HCT116 (cell line): ENCODE data around the gene SUPT3H. TPM values are rescaled to one million over a fixed set of nuclear protein-coding genes. Genes with fewer than 3 reads are reported as not detected.
"Not testable (repeated sequence)": the region's sequence is repeated elsewhere in the genome, so short reads cannot be mapped to it uniquely, and the experiment has no call there.

Source experiments
- ATAC-seq: fragments of 200-7000 bp; cut with Tn5 transposase; 2 replicates; pipeline ENCODE4 v1.9.1; 2020; ENCODE audit warnings: mild to moderate bottlenecking, moderate library complexity
- BruUV-seq: library from RNA; stranded (reverse); fragments of 400-500 nt; replicated peaks from 2 replicates; lab custom pipeline; 2021; lab: Mats Ljungman, UMichigan
- CTCF ChIA-PET: fragments of 300-600 bp; sonication (Branson Sonifier 250); formaldehyde crosslinking; loops from one replicate; lab custom pipeline; 2021; ENCODE audit warnings: antibody characterized with exemption; lab: Charles Lee
- POLR2A ChIA-PET: fragments of 300-600, 350-600 bp; sonication (Branson Sonifier 250); formaldehyde crosslinking; loops from one replicate; lab custom pipeline; 2021; ENCODE audit warnings: antibody characterized with exemption; lab: Charles Lee
- RAD21 ChIA-PET, 2 experiments: fragments of 300-600 bp; sonication (Branson Sonifier 250); formaldehyde crosslinking; loops; one replicate each; lab custom pipeline; 2023; ENCODE audit warnings: low total read pairs in 2 of 2; ENCODE audit not compliant: uncharacterized antibody in 2 of 2, unreplicated experiment in 2 of 2, low non-redundant PET in 1 of 2; lab: Charles Lee
- DNase-seq: peaks from one replicate; pipeline ENCODE4 v3.0.0-alpha.2; 2010; ENCODE audit warnings: low read depth, low spot score
- H2AFZ ChIP-seq: fragments of 200-600 bp; shearing (Covaris generic), sonication (generic); 2 replicates; pipeline ENCODE4 v1.6.1; 2017; ENCODE audit warnings: low read depth, mixed run types, mixed read lengths, antibody characterized with exemption, low read length; ENCODE audit not compliant: poor library complexity, severe bottlenecking
- H3K27ac ChIP-seq: 2 replicates; pipeline ENCODE4 v1.5.1; 2012; ENCODE audit warnings: low read depth, low read length
- H3K27me3 ChIP-seq: fragments of 200-600 bp; sonication (generic); 2 replicates; pipeline ENCODE4 v1.6.1; 2016; ENCODE audit warnings: mixed run types, low read length, mixed read lengths; ENCODE audit not compliant: insufficient read depth
- H3K36me3 ChIP-seq, 2 experiments: fragments of 200-500 bp in 1 of 2; fragments of 200-600 bp in 1 of 2; sonication (Bioruptor generic) in 1 of 2; sonication (generic) in 1 of 2; 2 replicates each; pipeline versions ENCODE4 v1.5.1 to v1.6.1; 2014 to 2016; ENCODE audit warnings: low read length in 2 of 2, inconsistent platforms in 1 of 2, mixed read lengths in 1 of 2, mixed run types in 1 of 2; ENCODE audit not compliant: insufficient read depth in 2 of 2, control insufficient read depth in 1 of 2
- H3K4me1 ChIP-seq, 2 experiments: fragments of 200-600 bp in 1 of 2; sonication (generic) in 1 of 2; 2 replicates each; pipeline versions ENCODE4 v1.5.1 to v1.6.1; 2012 to 2017; ENCODE audit warnings: low read length in 2 of 2, inconsistent platforms in 1 of 2, mild to moderate bottlenecking in 1 of 2, mixed read lengths in 1 of 2, mixed run types in 1 of 2, moderate library complexity in 1 of 2; ENCODE audit not compliant: insufficient read depth in 2 of 2, control insufficient read depth in 1 of 2
- H3K4me2 ChIP-seq: fragments of 200-600 bp; sonication (generic); 2 replicates; pipeline ENCODE4 v1.6.1; 2017; ENCODE audit warnings: mixed run types, low read length, mixed read lengths
- H3K4me3 ChIP-seq, 2 experiments: fragments of 200-600 bp in 1 of 2; sonication (generic) in 1 of 2; replicated peaks in 1 of 2; 2 replicates each; pipeline ENCODE4 v1.5.1; 2011 to 2016; ENCODE audit warnings: low read length in 2 of 2, control low read depth in 1 of 2, low read depth in 1 of 2, mild to moderate bottlenecking in 1 of 2, mixed read lengths in 1 of 2, mixed run types in 1 of 2
- H3K79me2 ChIP-seq: fragments of 200-600 bp; sonication (generic); 2 replicates; pipeline ENCODE4 v1.6.1; 2017; ENCODE audit warnings: mild to moderate bottlenecking, mixed run types, low read length, moderate library complexity, mixed read lengths; ENCODE audit not compliant: insufficient read depth
- H3K9ac ChIP-seq: fragments of 200-600 bp; sonication (generic); 2 replicates; pipeline ENCODE4 v1.6.1; 2016; ENCODE audit warnings: low read length, mixed read lengths
- H3K9me2 ChIP-seq: fragments of 200-600 bp; sonication (generic), shearing (Covaris generic); 2 replicates; pipeline ENCODE4 v1.6.1; 2017; ENCODE audit warnings: mixed run types, mild to moderate bottlenecking, moderate library complexity; ENCODE audit not compliant: insufficient read depth
- H3K9me3 ChIP-seq, 2 experiments: fragments of 200-500 bp in 1 of 2; fragments of 200-600 bp in 1 of 2; sonication (Bioruptor generic) in 1 of 2; sonication (generic) in 1 of 2; 2 replicates each; pipeline ENCODE4 v1.6.1; 2014 to 2017; ENCODE audit warnings: low read length in 2 of 2, mixed read lengths in 2 of 2, inconsistent platforms in 1 of 2, low read depth in 1 of 2, mild to moderate bottlenecking in 1 of 2, mixed run types in 1 of 2, moderate library complexity in 1 of 2; ENCODE audit not compliant: control insufficient read depth in 1 of 2, insufficient read depth in 1 of 2
- H4K20me1 ChIP-seq: fragments of 200-600 bp; sonication (generic), shearing (Covaris generic); 2 replicates; pipeline ENCODE4 v1.6.1; 2017; ENCODE audit warnings: mixed run types, mild to moderate bottlenecking, moderate library complexity; ENCODE audit not compliant: insufficient read depth
- CEBPB ChIP-seq: IDR thresholded peaks from 2 replicates; pipeline ENCODE4 v1.6.1; 2012; ENCODE audit warnings: low read depth
- EZH2 ChIP-seq: fragments of 200-600 bp; sonication (generic); IDR thresholded peaks from 2 replicates; pipeline ENCODE4 v1.6.1; 2017; ENCODE audit warnings: antibody characterized with exemption, mixed run types
- EZH2phosphoT487 ChIP-seq: fragments of 200-600 bp; IDR thresholded peaks from 2 replicates; pipeline ENCODE4 v1.6.1; 2018; ENCODE audit warnings: antibody characterized with exemption, borderline replicate concordance
- POLR2A ChIP-seq: IDR thresholded peaks from 2 replicates; pipeline ENCODE4 v1.7.0; 2011; ENCODE audit warnings: borderline replicate concordance; ENCODE audit not compliant: insufficient read depth, insufficient read length; ENCODE audit errors: extremely low read depth
- RAD21 ChIP-seq: IDR thresholded peaks from 2 replicates; pipeline ENCODE4 v1.6.1; 2012; ENCODE audit warnings: low read depth, mild to moderate bottlenecking
- SRF ChIP-seq: IDR thresholded peaks from 2 replicates; pipeline ENCODE4 v1.6.1; 2012; ENCODE audit warnings: low read depth
- TCF7L2 ChIP-seq: IDR thresholded peaks from 2 replicates; pipeline ENCODE4 v1.7.0; 2011; ENCODE audit warnings: borderline replicate concordance, inconsistent platforms; ENCODE audit not compliant: insufficient read depth, insufficient read length; ENCODE audit errors: extremely low read depth
- YY1 ChIP-seq: IDR thresholded peaks from 2 replicates; pipeline ENCODE4 v1.6.1; 2011; ENCODE audit warnings: low read length, low read depth, moderate library complexity, mild to moderate bottlenecking; ENCODE audit not compliant: insufficient replicate concordance; ENCODE audit errors: extremely low read depth
- ZFX ChIP-seq: fragments of 450-650 bp; IDR thresholded peaks from 2 replicates; pipeline ENCODE4 v1.6.1; 2017
- intact Hi-C: fragments of 100-400 bp; cut with micrococcal nuclease; formaldehyde crosslinking; loops from 2 replicates; pipeline ENCODE4 v1.10.0; 2022
- total RNA-seq: library from RNA; stranded (reverse); gene quantifications from one replicate; pipeline ENCODE4 v1.2.1, GENCODE V29; 2021; ENCODE audit not compliant: unreplicated experiment
- TF ChIP-seq, protein P1 (sequence below): IDR thresholded peaks from 2 replicates; pipeline ENCODE4 v1.6.1; 2012
- TF ChIP-seq, protein P2 (sequence below): IDR thresholded peaks from 2 replicates; pipeline ENCODE4 v1.6.1; 2012; ENCODE audit warnings: low read depth

The SUPT3H gene
- total RNA-seq, 1 experiment from 2014 or later = 7.4 TPM

DNA sequence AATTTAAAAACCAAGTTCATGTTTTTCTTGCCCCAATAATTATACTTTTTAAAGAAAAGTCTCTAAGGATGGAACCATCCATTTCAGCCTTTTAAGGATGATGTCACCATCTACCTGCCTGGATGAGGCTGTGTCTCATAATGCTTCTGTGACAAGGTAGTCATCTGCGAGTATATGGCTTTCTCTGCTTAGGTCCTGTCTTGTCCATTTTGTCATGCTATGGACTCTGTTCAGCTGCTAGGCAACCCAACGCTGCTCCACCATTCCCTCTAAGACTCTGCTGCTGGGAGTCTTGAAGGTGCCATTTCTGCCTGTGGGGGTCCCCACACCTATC is 509.4 kb downstream of the SUPT3H start (continued):
- TF ChIP-seq TCF7L2 (no peak), YY1 (no peak), CEBPB (no peak)
- TF ChIP-seq, protein P1, sequence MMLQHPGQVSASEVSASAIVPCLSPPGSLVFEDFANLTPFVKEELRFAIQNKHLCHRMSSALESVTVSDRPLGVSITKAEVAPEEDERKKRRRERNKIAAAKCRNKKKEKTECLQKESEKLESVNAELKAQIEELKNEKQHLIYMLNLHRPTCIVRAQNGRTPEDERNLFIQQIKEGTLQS = no peak

DNA sequence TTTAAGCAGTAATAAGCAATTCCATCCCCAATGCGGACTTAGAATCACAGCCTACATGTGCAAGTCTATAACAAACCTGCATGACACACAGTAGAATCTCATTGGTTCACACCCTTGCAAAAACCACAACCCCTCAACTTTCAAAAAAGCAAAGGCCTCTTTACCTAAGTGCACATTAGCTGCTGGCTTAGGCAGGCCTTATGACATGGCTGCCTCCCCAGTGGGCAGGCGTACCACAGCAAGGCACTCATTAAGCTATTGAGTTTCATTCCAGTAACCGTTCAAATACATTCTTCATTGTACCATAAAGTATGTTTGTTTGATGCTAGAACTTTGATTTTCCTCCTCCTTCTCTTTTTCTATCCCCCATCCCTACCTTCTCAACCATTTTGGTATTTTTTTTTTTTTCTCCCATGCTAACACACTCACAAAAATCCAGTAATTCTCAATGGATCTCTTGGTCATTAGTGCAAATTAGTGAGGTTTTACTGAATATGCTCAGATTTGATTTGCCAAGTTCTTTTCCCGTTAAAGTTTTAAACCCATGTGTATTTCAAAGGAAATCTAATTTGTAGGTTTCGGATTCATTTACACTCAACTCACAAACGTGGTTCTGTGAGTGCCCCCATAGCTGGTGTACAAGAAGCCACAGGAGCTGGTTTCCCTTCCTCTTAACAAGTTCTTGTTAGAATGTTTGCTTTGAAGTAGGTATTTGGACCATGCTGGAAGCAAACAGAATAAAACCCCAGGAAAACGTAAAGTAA is 510.0 kb downstream of the SUPT3H start:
- no peaks in the 10 kb centered on the region for H3K4me1 ChIP-seq
- DNase-seq = no peak
- H3K27ac ChIP-seq = no peak overlapping the region
- no peaks in the 10 kb centered on the region for H3K27me3 ChIP-seq
- TF ChIP-seq SRF (no peak), POLR2A (no peak), EZH2 (no peak), RAD21 (no peak), EZH2phosphoT487 (no peak), ZFX (no peak)
- TF ChIP-seq, protein P2, sequence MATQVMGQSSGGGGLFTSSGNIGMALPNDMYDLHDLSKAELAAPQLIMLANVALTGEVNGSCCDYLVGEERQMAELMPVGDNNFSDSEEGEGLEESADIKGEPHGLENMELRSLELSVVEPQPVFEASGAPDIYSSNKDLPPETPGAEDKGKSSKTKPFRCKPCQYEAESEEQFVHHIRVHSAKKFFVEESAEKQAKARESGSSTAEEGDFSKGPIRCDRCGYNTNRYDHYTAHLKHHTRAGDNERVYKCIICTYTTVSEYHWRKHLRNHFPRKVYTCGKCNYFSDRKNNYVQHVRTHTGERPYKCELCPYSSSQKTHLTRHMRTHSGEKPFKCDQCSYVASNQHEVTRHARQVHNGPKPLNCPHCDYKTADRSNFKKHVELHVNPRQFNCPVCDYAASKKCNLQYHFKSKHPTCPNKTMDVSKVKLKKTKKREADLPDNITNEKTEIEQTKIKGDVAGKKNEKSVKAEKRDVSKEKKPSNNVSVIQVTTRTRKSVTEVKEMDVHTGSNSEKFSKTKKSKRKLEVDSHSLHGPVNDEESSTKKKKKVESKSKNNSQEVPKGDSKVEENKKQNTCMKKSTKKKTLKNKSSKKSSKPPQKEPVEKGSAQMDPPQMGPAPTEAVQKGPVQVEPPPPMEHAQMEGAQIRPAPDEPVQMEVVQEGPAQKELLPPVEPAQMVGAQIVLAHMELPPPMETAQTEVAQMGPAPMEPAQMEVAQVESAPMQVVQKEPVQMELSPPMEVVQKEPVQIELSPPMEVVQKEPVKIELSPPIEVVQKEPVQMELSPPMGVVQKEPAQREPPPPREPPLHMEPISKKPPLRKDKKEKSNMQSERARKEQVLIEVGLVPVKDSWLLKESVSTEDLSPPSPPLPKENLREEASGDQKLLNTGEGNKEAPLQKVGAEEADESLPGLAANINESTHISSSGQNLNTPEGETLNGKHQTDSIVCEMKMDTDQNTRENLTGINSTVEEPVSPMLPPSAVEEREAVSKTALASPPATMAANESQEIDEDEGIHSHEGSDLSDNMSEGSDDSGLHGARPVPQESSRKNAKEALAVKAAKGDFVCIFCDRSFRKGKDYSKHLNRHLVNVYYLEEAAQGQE = no peak
- H2AFZ ChIP-seq = no peak overlapping the region
- BruUV-seq = no TSS peak
- ChIA-PET RAD21 (no interaction called here), POLR2A (no interaction called here), CTCF (no interaction called here)
- H3K9me2 ChIP-seq = no peaks in the 10 kb centered on the region
- H3K4me2 ChIP-seq = no peak overlapping the region
- no peak overlapping the region for H3K9ac ChIP-seq
- no peaks in the 10 kb centered on the region for H3K9me3 ChIP-seq
- no peak for ATAC-seq
- no peaks in the 10 kb centered on the region for H4K20me1 ChIP-seq
- no peaks in the 10 kb centered on the region for H3K79me2 ChIP-seq
- no peak overlapping the region for H3K4me3 ChIP-seq
- no peaks in the 10 kb centered on the region for H3K36me3 ChIP-seq
- intact Hi-C loops = no loop called here

DNA sequence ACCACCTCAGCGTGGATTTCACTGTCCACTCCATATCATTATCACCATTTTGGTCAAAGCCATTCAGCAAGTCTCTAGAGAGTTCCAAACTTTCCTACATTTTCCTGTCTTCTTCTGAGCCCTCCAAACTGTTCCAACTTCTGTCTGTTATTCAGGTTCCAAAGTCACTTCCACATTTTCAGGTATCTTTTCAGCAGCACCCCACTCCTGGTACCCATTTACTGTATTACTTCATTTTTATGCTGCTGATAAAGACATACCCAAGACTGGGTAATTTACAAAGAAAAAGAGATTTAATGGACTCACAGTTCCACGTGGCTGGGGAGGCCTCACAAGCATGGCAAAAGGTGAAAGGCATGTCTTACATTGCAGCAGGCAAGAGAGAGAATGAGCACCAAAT is 512.5 kb downstream of the SUPT3H start:
- H3K4me3 ChIP-seq, DNase-seq, H3K9me2 ChIP-seq, H3K36me3 ChIP-seq, CTCF ChIA-PET, H2AFZ ChIP-seq, RAD21 ChIA-PET, ATAC-seq, H3K4me1 ChIP-seq, H3K27ac ChIP-seq, POLR2A ChIA-PET, H4K20me1 ChIP-seq, H3K79me2 ChIP-seq, BruUV-seq, H3K4me2 ChIP-seq, intact Hi-C loops, H3K9me3 ChIP-seq, H3K27me3 ChIP-seq, H3K9ac ChIP-seq: not testable (repeated sequence)
